GM12878 (cell line): ENCODE measurements around the gene DVL2. TPM values are rescaled to one million over a fixed set of nuclear protein-coding genes. Genes with fewer than 3 reads are reported as not detected.

Source experiments
- ATAC-seq: fragments of 200-7000 bp; cut with Tn5 transposase; 3 replicates; pipeline ENCODE4 v1.9.1; 2020; ENCODE audit warnings: mild to moderate bottlenecking, moderate library complexity
- BruUV-seq: library from RNA; stranded (reverse); fragments of 400-500 nt; replicated peaks from 2 replicates; lab custom pipeline; 2021; lab: Mats Ljungman, UMichigan
- CTCF ChIA-PET: fragments of 300-600 bp; sonication (Branson Sonifier 250); formaldehyde crosslinking; extraction: SDS; loops from one replicate; lab custom pipeline; 2021; ENCODE audit warnings: inconsistent platforms; lab: Yijun Ruan, JAX
- POLR2A ChIA-PET: fragments of 350-600 bp; formaldehyde crosslinking; extraction: SDS; loops from one replicate; lab custom pipeline; 2021; ENCODE audit warnings: inconsistent platforms; lab: Charles Lee
- RAD21 ChIA-PET: fragments of 300-600 bp; sonication (Branson Sonifier 250); formaldehyde crosslinking; loops from one replicate; lab custom pipeline; 2023; ENCODE audit warnings: antibody characterized with exemption; ENCODE audit not compliant: unreplicated experiment; lab: Charles Lee
- SMC1A ChIA-PET: fragments of 300-600 bp; sonication (Branson Sonifier 250); formaldehyde crosslinking; loops from one replicate; lab custom pipeline; 2023; ENCODE audit not compliant: unreplicated experiment, uncharacterized antibody; lab: Charles Lee
- DNase-seq: peaks from one replicate; pipeline ENCODE4 v3.0.0-alpha.2; 2011; ENCODE audit warnings: low read depth, low spot score
- FAIRE-seq: peaks from 3 replicates; lab custom pipeline; 2011; peaks lifted over from hg19 to GRCh38; lab: Jason Lieb, UNC
- H2AFZ ChIP-seq: 2 replicates; pipeline ENCODE4 v1.6.0; 2011; ENCODE audit warnings: low read depth, low read length, control low read depth; ENCODE audit not compliant: control insufficient read depth
- H3K27ac ChIP-seq: 2 replicates; pipeline ENCODE4 v1.5.1; 2011; ENCODE audit warnings: control low read depth; ENCODE audit not compliant: control insufficient read depth, insufficient read depth
- H3K27me3 ChIP-seq, 2 experiments: replicated peaks in 1 of 2; 2 replicates each; pipeline versions ENCODE4 v1.6.0 to v1.6.1; 2011; ENCODE audit warnings: low read length in 1 of 2; ENCODE audit not compliant: control insufficient read depth in 2 of 2, insufficient read depth in 2 of 2
- H3K36me3 ChIP-seq, 2 experiments: 2 replicates each; pipeline ENCODE4 v1.5.1; 2011; ENCODE audit warnings: low read length in 1 of 2; ENCODE audit not compliant: control insufficient read depth in 2 of 2, insufficient read depth in 2 of 2
- H3K4me1 ChIP-seq: 2 replicates; pipeline ENCODE4 v1.6.1; 2011; ENCODE audit warnings: mild to moderate bottlenecking, low read length, moderate library complexity, mixed read lengths; ENCODE audit not compliant: control insufficient read depth, insufficient read depth
- H3K4me2 ChIP-seq: 2 replicates; pipeline ENCODE4 v1.6.0; 2011; ENCODE audit warnings: control low read depth; ENCODE audit not compliant: control insufficient read depth, insufficient read depth
- H3K4me3 ChIP-seq: fragments of 200-600 bp; sonication (generic); 2 replicates; pipeline ENCODE4 v1.5.1; 2016
- H3K79me2 ChIP-seq: 2 replicates; pipeline ENCODE4 v1.6.0; 2011; ENCODE audit warnings: low read length; ENCODE audit not compliant: control insufficient read depth, insufficient read depth
- H3K9ac ChIP-seq: 2 replicates; pipeline ENCODE4 v1.8.0; 2011; ENCODE audit warnings: low read length, control low read depth, mixed read lengths; ENCODE audit not compliant: control insufficient read depth, insufficient read depth
- H3K9me3 ChIP-seq: replicated peaks from 3 replicates; pipeline ENCODE4 v1.5.1; 2011; ENCODE audit warnings: mild to moderate bottlenecking, low read length; ENCODE audit not compliant: control insufficient read depth, insufficient read depth
- H4K20me1 ChIP-seq: 2 replicates; pipeline ENCODE4 v1.6.0; 2011; ENCODE audit not compliant: control insufficient read depth, insufficient read depth
- CEBPB ChIP-seq, 2 experiments: fragments of 150-350 bp in 1 of 2; IDR thresholded peaks; 2 replicates each; pipeline ENCODE4 v1.6.1; 2012 to 2014; ENCODE audit warnings: low read depth in 2 of 2, low read length in 2 of 2, borderline replicate concordance in 1 of 2, inconsistent platforms in 1 of 2
- EED ChIP-seq: sonication (generic); IDR thresholded peaks from 2 replicates; pipeline ENCODE4 v1.6.1; 2016; ENCODE audit warnings: antibody characterized with exemption, low read depth
- FOXM1 ChIP-seq: IDR thresholded peaks from 2 replicates; pipeline ENCODE4 v1.6.1; 2012; ENCODE audit warnings: low read depth, mild to moderate bottlenecking, inconsistent platforms, low read length, moderate library complexity
- GATAD2B ChIP-seq: fragments of 450-650 bp; conservative IDR thresholded peaks from 2 replicates; pipeline ENCODE4 v1.6.1; 2017; ENCODE audit warnings: low read depth, mild to moderate bottlenecking, moderate library complexity
- IRF5 ChIP-seq: fragments of 450-650 bp; IDR thresholded peaks from 2 replicates; pipeline ENCODE4 v1.6.1; 2017; ENCODE audit warnings: borderline replicate concordance
- JUND ChIP-seq: IDR thresholded peaks from 2 replicates; pipeline ENCODE4 v1.6.1; 2012; ENCODE audit warnings: low read depth, mild to moderate bottlenecking, low read length, improper control_type of control experiment, moderate library complexity
- MTA3 ChIP-seq: IDR thresholded peaks from 2 replicates; pipeline ENCODE4 v1.6.1; 2012; ENCODE audit warnings: low read length, inconsistent platforms, borderline replicate concordance
- NFYA ChIP-seq: IDR thresholded peaks from 2 replicates; pipeline ENCODE4 v1.6.1; 2011; ENCODE audit warnings: low read depth, mild to moderate bottlenecking, low read length, improper control_type of control experiment, borderline replicate concordance
- PAX5 ChIP-seq: IDR thresholded peaks from 2 replicates; pipeline ENCODE4 v1.6.1; 2011; ENCODE audit warnings: low read depth, low read length, borderline replicate concordance
- RELB ChIP-seq: fragments of 450-650 bp; IDR thresholded peaks from 2 replicates; pipeline ENCODE4 v1.6.1; 2017; ENCODE audit warnings: low read depth, mild to moderate bottlenecking, moderate library complexity
- SMARCA5 ChIP-seq: fragments of 450-650 bp; IDR thresholded peaks from 2 replicates; pipeline ENCODE4 v1.6.1; 2017; ENCODE audit warnings: mild to moderate bottlenecking
- TCF7 ChIP-seq: IDR thresholded peaks from 2 replicates; pipeline ENCODE4 v1.6.1; 2014; ENCODE audit warnings: antibody characterized with exemption, borderline replicate concordance
- ZNF24 ChIP-seq: fragments of 450-650 bp; IDR thresholded peaks from 2 replicates; pipeline ENCODE4 v1.6.1; 2017; ENCODE audit warnings: antibody characterized with exemption, mild to moderate bottlenecking
- ZSCAN29 ChIP-seq: fragments of 450-650 bp; IDR thresholded peaks from 2 replicates; pipeline ENCODE4 v1.6.1; 2017; ENCODE audit warnings: mild to moderate bottlenecking, moderate library complexity
- ZZZ3 ChIP-seq: IDR thresholded peaks from 2 replicates; pipeline ENCODE4 v1.6.1; 2011; ENCODE audit warnings: low read depth; ENCODE audit not compliant: control insufficient read depth, insufficient read length
- WGBS: methylation state at CpG from one replicate; pipeline ENCODE4 v1.1.6; 2016; ENCODE audit warnings: low lambda C conversion rate; ENCODE audit not compliant: insufficient replicate concordance, insufficient coverage; ENCODE audit errors: missing lambda C conversion rate; 5-methylcytosine and 5-hydroxymethylcytosine counted together
- in situ Hi-C: fragments of 300-500 bp; cut with MboI; formaldehyde crosslinking; loops from 9 replicates; pipeline ENCODE4 v1.14.3; 2018; ENCODE audit warnings: mixed read lengths
- intact Hi-C: fragments of 100-400 bp; cut with micrococcal nuclease; formaldehyde crosslinking; loops from one replicate; pipeline ENCODE4 v1.14.2; 2022; ENCODE audit not compliant: unreplicated experiment
- polyA plus RNA-seq, 11 experiments: library from polyadenylated mRNA; depleted of rRNA in 4 of 11; unstranded in 6 of 11; stranded (reverse) in 5 of 11; fragments of >200 nt; fragmentation: Nextera tagmentation in 4 of 11; fragmentation: Illumina TruSeq in 1 of 11; extraction: Ambion mirVana in 4 of 11; extraction: Trizol in 1 of 11; gene quantifications; 1 replicate in 1 of 11; 2 replicates in 10 of 11; pipeline versions ENCODE4 v1.2.1 to v1.2.3, GENCODE V29; 2011 to 2016; ENCODE audit warnings: inconsistent platforms in 2 of 11, missing spikeins in 2 of 11, low read depth in 1 of 11
- total RNA-seq, 4 experiments: library from RNA; depleted of rRNA in 3 of 4; stranded (reverse); fragments of >200 nt in 3 of 4; fragmentation: Illumina TruSeq in 1 of 4; extraction: Trizol in 1 of 4; gene quantifications; 2 replicates each; pipeline versions ENCODE4 v1.2.1 to v1.2.3, GENCODE V29; 2013 to 2021

Gene DVL2
- total and polyA plus RNA-seq, 10 of the 15 experiments (the other 5 are each of a cell fraction or from before 2014, with no cell fraction given), result 0.97 to 44.8 (median 23.2) TPM

- Histone ChIP-seq H4K20me1 (no peaks in the 10 kb centered on the region; the same call in 1 of the 2 replicates), H3K4me1 (peaks cover 8% of the 10 kb centered on the region), H3K4me3 (no peak overlapping the region), H3K36me3 (no peaks in the 10 kb centered on the region), H3K27ac (no peak overlapping the region), H2AFZ (no peak overlapping the region), H3K4me2 (no peak overlapping the region), H3K9ac (no peak overlapping the region), H3K79me2 (no peaks in the 10 kb centered on the region), H3K27me3 (no peaks in the 10 kb centered on the region; a peak in 1 of 4 replicates), H3K9me3 (no peaks in the 10 kb centered on the region)
- 32% methylated on average over 8 of the region's 8 CpGs for WGBS
- in situ Hi-C loops, result no loop called here
- ChIA-PET SMC1A (interaction anchor here (0.7 to 3.3 kb wide), 3 partner anchors 17 to 82 kb away, joined by 3 to 17 read pairs (median 3); no protein-coding TSS in a partner anchor), RAD21 (interaction anchor here (1.2 kb wide), 1 partner anchor 16 kb away, joined by 3 read pairs; no protein-coding TSS in a partner anchor), CTCF (interaction anchor here (0.7 to 10.3 kb wide), 5 partner anchors 12 to 377 kb away, joined by 4 to 102 read pairs (median 5); no protein-coding TSS in a partner anchor), POLR2A (interaction anchor here (0.6 kb wide), 1 partner anchor 940 kb away, joined by 4 read pairs; no protein-coding TSS in a partner anchor)
- no TSS peak for BruUV-seq
- FAIRE-seq, result no peak
- no peak for ATAC-seq
- intact Hi-C loops, result no loop called here
- TF ChIP-seq ZZZ3, result no peak
- no peak for TF ChIP-seq TCF7
- no peak for TF ChIP-seq IRF5
- no peak for TF ChIP-seq EED
- no peak for TF ChIP-seq GATAD2B
- no peak for TF ChIP-seq RELB
- no peak for TF ChIP-seq JUND
- TF ChIP-seq ZNF24, result no peak
- no peak for TF ChIP-seq ZSCAN29
- no peak for TF ChIP-seq MTA3
- no peak for TF ChIP-seq FOXM1
- TF ChIP-seq CEBPB (IDR thresholded peaks at IDR 0.05; ENCODE audit: borderline replicate concordance in 1 of 2, low read depth in 2 of 2, low read length in 2 of 2), result no peak
- TF ChIP-seq SMARCA5, result no peak
- no peak for TF ChIP-seq PAX5
- TF ChIP-seq NFYA, result no peak
- DNase-seq, result no peak
Measured at GRCh38 chr17:7279448-7279847, 45.1 kb upstream of the DVL2 start.
